Endothelial cell of hepatic sinusoid (primary cell): ENCODE measurements around the gene KDM4C.
"Not testable (repeated sequence)": the region's sequence is repeated elsewhere in the genome, so short reads cannot be mapped to it uniquely, and the experiment has no call there.

Source experiments
- in situ Hi-C: cut with HindIII; loops from 2 replicates; pipeline ENCODE4 v1.10.0; 2017; ENCODE audit warnings: low sequenced_read_pairs

The KDM4C gene

GRCh38 chr9:6757456-6758247, at the start of gene KDM4C:
TSS of gene KDM4C (plus strand) at chr9:6757973. CDS start at chr9:6792989, 35,016 bp downstream.
- in situ Hi-C loops: no loop called here

GRCh38 chr9:6708732-6709131, 49.0 kb upstream of the KDM4C start:
- in situ Hi-C loops: no loop called here

DNA sequence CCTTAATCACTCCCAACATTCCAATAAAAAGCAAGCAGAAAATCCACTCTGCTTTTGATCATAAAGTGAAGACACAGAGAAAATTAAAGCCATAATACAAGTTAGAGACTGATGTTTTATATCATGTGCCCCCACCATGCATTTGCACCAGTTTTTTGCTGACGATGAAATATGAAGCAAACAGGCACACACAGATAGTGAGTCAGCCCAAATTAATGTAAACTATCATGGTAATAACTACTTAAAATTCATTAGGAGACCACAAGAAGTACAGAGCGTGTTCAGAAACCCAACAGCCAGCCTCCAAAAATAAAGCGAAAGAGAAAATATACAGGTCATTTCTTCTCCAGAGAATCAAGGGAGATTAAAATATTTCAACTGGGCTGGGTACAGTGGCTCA, 46.4 kb upstream of the KDM4C start:
- in situ Hi-C loops: no loop called here

- in situ Hi-C loops: no loop called here
Measured at GRCh38 chr9:6712041-6712440, 45.7 kb upstream of the KDM4C start.

- in situ Hi-C loops: no loop called here
Measured at GRCh38 chr9:6714176-6714575, 43.6 kb upstream of the KDM4C start.

DNA sequence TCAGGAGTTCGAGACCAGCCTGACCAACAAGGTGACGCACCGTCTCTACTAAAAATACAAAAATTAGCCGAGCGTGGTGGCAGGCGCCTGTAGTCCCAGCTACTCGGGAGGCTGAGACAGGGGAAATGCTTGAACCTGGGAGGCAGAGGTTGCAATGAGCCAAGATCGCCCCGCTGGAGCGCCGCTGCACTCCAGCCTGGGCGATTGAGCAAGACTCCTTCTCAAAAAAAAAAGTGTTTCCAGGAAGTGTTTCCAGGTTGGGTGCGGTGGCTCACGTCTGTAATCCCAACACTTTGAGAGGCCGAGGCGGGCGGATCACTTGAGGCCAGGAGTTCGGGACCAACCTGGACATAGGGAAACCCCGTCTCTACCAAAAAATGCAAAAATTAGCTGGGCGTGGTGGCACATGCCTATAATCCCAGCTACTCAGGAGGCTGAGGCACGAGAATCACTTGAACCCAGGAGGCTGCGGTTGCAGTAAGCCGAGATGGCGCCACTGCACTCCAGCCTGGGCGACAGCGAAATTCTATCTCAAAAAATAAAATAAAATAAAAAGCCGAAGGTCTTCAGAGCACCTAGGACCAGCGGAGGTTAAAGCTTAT, 42.5 kb upstream of the KDM4C start:
- in situ Hi-C loops: loop anchor here (5.0 kb wide), 1 partner anchor 73 kb away; no protein-coding TSS in a partner anchor

DNA sequence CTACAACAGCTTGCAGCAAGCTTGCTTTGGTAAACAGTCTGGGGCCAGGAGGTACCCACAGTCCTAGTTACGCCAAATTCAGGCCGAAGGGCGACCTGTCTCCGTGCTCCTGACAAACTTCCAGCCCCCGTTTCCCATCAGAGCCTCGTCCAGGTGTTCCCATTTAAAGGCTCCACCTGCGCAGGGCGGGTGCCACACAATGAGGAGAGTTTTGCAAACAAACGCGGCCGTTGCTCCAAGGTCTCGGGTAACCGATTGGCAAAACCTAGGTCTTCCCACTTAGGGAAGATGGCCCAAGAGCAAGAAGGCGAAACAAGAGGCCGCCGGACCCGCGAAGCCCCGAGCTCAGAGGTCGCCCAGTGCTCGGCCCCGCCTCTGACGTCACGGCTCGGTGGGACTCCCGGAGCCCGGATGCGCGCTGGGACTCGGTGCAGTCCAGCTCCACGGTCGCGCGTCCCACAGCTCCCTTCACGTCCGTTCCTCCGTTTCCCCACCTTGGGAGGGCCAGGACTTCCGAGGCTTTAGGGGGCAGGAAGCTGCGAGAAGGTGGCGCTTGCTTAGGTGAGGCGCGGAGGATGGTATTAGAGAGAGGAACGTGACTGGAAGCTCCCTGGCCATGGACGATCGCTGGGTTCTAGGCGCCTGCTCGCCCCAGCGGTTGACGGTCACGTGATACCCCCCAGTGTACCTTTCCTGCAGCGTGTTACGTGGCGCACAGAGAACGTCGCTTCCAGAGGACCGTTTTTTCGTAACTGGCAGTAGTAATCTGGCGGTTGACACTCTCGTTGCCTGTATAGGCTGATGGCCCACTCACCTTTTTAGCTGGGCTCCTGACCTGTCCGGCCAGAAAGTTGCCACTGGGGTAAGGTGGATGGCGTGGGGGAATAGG, 41.8 kb upstream of the KDM4C start:
- in situ Hi-C loops: loop anchor here (5.0 kb wide), 1 partner anchor 74 kb away; no protein-coding TSS in a partner anchor

DNA sequence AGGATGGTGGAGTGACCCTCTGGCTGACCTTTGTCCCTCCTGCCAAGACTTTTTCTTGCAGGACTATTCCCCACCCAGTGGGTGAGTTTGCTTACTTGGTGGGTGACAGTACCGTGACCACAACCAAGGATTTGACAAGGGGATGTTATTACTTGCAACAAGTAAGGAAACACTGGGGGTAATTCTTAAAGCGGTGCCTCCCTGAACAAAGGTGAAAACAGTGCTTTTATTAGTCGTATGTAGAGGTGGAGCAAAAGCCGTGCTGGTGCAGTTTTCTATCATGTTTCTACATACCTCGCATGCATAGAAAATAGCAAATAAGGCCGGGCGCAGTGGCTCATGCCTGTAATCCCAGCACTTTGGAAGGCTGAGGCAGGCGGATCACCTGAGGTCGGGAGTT, 41.0 kb upstream of the KDM4C start:
- in situ Hi-C loops: loop anchor here (5.0 kb wide), 1 partner anchor 74 kb away; no protein-coding TSS in a partner anchor

GRCh38 chr9:6723881-6724420, 33.8 kb upstream of the KDM4C start:
- in situ Hi-C loops: no loop called here

DNA sequence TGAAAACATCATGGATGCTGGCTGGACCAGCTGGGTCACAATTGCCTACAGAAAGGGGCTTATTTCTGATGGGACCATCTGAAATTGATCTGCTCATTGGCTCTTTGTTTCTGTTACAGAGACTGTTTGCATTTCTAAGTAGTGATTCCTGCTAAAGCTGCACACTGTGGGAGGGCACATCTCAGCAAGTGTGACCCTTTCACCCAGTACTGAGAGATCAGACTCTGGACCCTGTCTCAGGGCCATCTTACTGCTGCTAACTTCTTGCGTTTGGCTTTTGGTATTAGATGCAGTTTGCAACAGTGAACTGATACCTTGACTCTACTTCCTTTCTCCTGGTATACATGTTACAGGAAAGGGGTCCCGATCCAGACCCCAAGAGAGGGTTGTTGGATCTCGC, 24.5 kb upstream of the KDM4C start:
- in situ Hi-C loops: no loop called here

GRCh38 chr9:6733831-6734230, 23.9 kb upstream of the KDM4C start:
- in situ Hi-C loops: no loop called here

GRCh38 chr9:6735422-6735821, 22.4 kb upstream of the KDM4C start:
- in situ Hi-C loops: no loop called here

- in situ Hi-C loops: no loop called here
Measured at GRCh38 chr9:6739218-6739617, 18.6 kb upstream of the KDM4C start.

DNA sequence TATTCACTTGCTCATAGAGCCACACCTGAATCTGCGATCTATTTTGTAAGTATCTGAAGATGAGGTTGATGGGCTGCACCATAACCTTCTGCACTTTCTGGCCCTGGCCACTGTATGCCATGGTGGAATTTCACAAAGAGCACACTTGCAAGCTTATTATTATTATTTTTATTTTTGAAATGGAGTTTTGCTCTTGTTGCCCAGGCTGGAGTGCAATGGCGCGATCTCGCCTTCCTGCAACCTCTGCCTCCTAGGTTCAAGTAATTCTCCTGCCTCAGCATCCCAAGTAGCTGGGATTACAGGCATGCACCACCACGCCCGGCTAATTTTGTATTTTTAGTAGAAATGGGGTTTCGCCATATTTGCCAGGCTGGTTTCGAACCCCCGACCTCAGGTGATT, 8.9 kb upstream of the KDM4C start:
- in situ Hi-C loops: not testable (repeated sequence)

- in situ Hi-C loops: not testable (repeated sequence)
Measured at GRCh38 chr9:6754861-6755260, 2.9 kb upstream of the KDM4C start.

GRCh38 chr9:6757132-6757455, 679 bp upstream of the KDM4C start:
- in situ Hi-C loops: no loop called here

DNA sequence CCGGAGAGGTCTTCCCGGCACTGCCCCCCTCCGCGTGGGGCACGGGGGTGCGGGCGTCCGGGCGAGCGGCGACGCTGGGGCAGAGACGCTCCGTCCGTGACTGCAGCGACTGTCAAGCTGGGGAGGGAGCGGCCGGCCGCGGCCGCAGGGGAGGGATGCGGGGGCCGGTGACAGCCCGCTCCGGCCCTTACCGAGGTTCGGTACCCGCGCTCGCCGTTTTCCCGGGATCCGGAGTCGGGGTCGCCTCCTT, 400 bp downstream of the KDM4C start:
- in situ Hi-C loops: no loop called here

DNA sequence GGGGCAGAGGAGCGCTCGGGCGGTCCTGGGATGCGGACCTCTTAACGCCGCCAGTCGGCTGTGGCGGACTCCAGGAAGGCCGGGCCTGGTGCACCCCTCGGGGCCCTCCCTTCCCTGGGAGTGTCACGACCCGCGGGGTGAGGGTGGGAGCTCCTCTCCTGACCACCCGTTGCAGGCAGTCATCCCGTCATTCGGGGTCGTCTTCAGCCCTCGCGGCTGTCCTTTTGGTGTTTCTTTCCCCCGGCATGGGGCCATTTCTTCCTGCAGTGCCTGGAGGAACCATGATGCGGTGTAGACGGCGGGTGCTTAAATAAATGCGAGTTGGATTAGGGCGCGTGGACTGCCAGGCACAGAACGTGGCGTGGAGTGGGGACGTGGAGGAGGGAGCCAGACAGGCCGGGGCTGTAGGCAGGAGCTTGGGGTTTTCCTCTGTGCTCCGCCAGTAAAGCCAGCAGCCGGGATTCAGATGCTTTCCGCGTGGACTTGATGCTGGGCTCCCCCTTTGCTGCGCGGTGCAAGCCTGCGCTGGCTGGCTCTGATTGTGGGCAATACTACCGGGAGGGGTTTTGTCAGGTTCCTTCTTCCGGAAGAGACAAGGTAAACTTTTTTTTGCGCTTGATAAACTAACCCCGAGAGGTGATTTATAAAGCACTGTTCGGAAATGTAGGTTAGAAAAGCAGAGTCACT, 868 bp downstream of the KDM4C start:
- in situ Hi-C loops: no loop called here

- in situ Hi-C loops: no loop called here
Measured at GRCh38 chr9:6759185-6759977, 1.6 kb downstream of the KDM4C start.

GRCh38 chr9:6761306-6761705, 3.5 kb downstream of the KDM4C start:
- in situ Hi-C loops: loop anchor here (10.0 kb wide), 1 partner anchor 327 kb away; no protein-coding TSS in a partner anchor
